ENCODE results near the gene OOSP4B.
"Not testable (repeated sequence)": the region's sequence is repeated elsewhere in the genome, so short reads cannot be mapped to it uniquely, and the experiment has no call there.

OOSP4B gene

DNA sequence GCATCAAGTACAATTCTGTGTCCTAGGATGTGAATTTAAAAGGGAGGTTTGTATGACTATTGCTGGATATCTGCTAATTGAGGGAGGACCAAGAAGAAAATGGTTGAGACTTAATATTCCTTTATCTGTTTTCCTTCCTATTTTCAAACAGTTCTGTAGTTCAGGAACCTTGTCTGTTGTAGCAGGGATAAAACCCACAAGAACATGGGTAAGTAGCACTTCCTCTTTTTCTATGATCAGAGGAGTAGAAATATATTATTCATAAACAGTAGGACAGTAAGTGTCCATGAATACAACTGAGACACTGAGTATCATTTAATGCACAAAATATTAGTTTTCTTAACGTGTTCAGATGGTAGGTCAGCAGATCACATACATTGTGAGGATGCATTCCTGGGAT is 47.1 kb downstream of the OOSP4B start:
- DNase-seq, result no peak

DNA sequence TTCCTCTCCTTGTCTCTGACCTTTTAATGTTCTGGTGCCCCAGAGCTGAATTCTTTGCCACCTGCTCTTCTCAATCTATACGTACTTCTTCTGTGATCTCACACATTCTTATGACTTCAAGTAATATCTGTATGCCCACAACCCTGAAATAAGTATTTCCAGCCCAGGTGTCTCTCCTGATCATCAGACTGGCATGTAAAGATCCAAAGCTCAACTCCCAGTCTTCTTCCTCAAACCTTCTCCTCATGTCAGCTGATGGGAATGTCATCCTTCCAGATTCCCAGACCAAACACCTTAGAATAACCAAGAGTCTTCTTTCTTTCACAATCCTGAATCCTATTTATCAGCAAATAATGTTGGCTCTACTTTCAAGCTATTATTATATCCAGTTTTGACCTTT is 48.8 kb downstream of the OOSP4B start:
- no peak for DNase-seq

DNA sequence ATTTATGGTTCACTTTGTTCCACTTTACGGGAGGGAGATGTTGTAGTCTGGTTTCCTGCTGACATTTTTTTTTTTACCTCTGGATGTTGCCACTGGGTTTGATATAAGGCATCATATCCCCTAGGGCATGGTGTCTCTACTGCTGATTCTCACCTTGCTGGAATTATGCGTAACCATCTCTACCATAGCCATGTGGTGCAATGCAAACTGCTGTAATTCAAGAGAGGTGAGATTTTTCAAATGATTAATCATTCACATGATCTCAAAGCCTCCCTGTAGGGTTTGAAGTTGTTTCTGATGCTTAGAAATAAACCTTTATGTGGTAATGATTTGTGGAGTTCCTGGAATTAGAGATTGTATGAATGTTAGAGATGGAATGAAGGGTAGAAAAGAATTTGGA is 52.5 kb downstream of the OOSP4B start:
- DNase-seq, result no peak

DNA sequence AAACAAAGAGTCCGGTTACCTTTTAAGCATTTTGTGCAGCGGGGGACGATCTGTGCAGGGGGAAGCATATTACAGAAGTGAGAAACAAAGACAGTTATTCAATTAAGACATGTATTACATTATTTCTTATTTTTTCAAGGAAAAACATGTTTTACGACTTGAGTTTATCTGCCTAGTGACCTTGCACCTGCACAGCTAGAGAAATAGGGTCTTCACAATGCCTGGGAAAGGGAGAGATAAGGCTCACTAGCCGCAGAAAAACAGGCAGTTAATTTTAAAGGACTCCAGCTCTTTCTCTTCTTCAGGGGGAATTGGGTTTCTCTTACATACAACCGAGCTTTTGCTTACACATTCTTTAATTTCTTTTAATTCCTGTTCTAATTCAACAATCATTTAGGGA is 54.7 kb downstream of the OOSP4B start:
- DNase-seq, result not testable (repeated sequence)

DNA sequence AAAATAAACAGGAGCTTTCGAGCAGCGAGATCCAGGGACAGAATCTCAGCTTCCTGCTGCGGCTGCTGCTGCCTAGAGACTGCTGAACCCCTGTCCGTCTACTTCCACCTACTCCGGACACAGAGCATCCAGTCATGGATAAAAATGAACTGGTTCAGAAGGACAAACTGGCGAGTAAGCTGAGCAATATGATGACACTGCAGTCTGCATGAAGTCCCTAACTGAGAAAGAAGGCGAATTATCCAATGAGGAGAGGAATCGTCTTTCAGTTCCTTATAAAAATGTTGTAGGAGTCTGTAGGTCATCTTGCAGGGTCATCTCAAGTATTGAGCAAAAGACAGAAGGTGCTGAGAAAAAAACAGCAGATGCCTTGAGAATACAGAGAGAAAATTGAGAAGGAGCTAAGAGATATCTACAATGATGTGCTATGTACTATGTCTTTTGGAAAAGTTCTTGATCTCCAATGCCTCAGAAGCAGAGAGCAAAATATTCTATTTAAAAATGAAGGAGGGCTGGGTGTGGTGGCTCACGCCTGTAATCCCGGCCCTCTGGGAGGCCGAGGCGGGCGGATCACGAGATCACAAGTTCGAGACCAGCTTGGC is 60.3 kb downstream of the OOSP4B start:
- DNase-seq, result no peak

DNA sequence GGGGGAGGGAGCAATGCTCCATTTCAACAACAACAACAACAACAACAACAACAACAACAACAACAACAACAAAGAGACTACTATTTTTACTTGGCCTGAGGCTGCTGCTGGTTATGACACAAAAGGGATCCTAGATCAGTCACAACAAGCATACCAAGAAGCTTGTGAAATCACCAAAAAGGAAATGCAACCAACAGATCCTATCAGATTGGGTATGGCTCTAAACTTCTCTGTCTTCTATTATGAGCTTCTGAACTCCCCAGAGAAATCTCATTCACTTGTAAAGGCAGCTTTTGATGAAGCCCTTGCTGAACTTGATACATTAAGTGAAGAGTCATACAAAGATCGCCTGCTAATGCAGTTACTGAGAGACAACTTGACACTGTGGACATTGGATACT is 61.0 kb downstream of the OOSP4B start:
- DNase-seq, result no peak

DNA sequence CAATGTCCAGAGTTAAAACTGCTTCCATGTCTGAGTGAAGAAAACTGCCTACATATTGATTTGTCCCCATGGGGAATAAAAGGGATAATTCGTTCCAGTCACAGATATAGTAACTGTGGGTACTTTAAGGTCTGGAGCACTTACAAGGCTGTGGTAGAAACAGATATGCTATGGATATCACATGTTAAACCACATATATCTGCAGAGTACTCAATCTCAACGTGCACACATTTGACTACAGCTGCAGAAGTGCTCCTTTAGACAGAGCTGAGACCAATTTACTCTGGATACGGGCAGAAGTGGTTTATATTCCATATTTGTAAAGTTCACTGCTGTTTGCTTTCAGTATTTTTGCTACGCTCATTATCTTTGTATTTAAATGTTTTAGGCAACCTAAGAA is 61.8 kb downstream of the OOSP4B start:
- no peak for DNase-seq

DNA sequence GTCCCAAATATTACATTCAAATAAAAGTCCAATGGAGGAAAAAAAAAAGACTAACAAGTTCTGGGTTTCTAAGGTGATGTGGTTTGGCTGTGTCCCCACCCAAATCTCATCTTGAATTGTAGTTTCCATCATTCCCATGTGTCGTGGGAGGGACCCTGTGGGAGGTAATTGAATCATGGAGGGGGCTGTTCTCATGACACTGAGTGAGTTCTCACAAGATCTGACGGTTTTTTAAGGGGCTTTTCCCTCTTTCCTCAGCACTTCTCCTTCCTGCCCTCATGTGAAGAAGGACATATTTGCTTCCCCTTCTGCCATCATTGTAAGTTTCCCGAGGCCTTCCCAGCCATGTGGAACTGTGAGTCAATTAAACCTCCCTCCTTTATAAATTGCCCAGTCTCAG is 63.6 kb downstream of the OOSP4B start:
- DNase-seq, result no peak
